Measurements from ENCODE around the gene C4orf46.

DNA sequence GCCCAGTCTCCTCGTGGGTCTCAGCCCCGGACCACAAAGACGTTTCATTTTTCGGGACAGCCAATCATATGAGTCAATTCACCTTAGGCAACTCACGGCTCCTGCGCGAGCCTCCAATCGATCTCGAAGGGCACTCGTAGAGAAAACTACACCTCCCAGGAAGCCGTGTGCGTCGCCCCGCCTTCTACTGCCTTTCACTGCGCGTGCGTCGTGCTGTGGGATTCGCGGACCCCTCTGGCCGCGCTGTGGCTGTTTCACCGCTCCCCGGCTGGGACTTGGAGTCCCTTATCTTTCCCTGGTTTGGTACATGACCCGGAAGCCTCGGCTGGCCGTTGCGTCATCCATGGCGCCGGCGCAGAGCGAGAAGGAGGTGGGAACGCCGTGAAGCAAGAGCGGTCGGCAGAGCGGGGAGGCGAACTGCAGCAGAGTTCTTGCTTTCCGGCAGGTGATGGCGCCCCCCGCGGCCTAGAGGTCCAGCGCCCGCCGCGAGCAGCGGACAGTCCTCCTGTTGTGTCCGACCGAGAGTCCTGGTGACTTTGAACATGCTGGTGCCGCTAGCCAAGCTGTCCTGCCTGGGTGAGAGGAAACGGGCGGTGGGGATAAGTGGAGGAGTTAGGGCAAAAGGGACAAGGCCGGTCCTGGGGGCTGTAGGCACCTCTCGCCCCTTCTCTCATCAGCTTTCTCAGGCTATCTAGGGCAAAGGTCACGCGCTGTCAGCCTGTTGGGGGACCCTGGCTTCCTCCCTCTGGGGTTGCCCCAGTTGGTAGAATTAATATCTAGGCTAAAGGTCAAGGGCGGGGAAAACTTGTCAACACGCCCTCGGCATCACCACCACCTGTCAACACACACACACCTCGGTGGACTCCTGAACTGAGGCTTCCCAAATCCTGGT is 474 bp upstream of the C4orf46 start, which contains the start of gene ETFDH:
- TF ChIP-seq, protein P1, sequence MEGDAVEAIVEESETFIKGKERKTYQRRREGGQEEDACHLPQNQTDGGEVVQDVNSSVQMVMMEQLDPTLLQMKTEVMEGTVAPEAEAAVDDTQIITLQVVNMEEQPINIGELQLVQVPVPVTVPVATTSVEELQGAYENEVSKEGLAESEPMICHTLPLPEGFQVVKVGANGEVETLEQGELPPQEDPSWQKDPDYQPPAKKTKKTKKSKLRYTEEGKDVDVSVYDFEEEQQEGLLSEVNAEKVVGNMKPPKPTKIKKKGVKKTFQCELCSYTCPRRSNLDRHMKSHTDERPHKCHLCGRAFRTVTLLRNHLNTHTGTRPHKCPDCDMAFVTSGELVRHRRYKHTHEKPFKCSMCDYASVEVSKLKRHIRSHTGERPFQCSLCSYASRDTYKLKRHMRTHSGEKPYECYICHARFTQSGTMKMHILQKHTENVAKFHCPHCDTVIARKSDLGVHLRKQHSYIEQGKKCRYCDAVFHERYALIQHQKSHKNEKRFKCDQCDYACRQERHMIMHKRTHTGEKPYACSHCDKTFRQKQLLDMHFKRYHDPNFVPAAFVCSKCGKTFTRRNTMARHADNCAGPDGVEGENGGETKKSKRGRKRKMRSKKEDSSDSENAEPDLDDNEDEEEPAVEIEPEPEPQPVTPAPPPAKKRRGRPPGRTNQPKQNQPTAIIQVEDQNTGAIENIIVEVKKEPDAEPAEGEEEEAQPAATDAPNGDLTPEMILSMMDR (IDR thresholded peaks at IDR 0.05): no peak
- TF ChIP-seq, protein P2, sequence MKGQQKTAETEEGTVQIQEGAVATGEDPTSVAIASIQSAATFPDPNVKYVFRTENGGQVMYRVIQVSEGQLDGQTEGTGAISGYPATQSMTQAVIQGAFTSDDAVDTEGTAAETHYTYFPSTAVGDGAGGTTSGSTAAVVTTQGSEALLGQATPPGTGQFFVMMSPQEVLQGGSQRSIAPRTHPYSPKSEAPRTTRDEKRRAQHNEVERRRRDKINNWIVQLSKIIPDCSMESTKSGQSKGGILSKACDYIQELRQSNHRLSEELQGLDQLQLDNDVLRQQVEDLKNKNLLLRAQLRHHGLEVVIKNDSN (CRISPR knock-in tag; IDR thresholded peaks at IDR 0.05): 0 out of 2 replicates have a peak, but pooled peaks have one; percentile 37
- TF ChIP-seq SMAD3 (CRISPR knock-in tag; IDR thresholded peaks at IDR 0.05; ENCODE audit: borderline replicate concordance): 0 out of 2 replicates have a peak, but pooled peaks have one; percentile 67

All from WTC11 (cell line).